ENCODE results near the gene PDIA2.
"Not testable (repeated sequence)": the region's sequence is repeated elsewhere in the genome, so short reads cannot be mapped to it uniquely, and the experiment has no call there.

The PDIA2 gene

GRCh38 chr16:334164-334832 is 51.3 kb downstream of the PDIA2 start:
- not testable (repeated sequence) for DNase-seq

GRCh38 chr16:334861-335632 is 52.1 kb downstream of the PDIA2 start:
- DNase-seq = not testable (repeated sequence)

GRCh38 chr16:336269-336668 is 53.3 kb downstream of the PDIA2 start:
- DNase-seq = no peak

Measured in GOT3 (cell line).